NCI-H226 (cell line): ENCODE data around the gene SHH.
"Not testable (repeated sequence)": the region's sequence is repeated elsewhere in the genome, so short reads cannot be mapped to it uniquely, and the experiment has no call there.

Experiments
- DNase-seq: peaks from one replicate; pipeline ENCODE4 v3.0.0-alpha.2; 2015

The SHH gene

DNA sequence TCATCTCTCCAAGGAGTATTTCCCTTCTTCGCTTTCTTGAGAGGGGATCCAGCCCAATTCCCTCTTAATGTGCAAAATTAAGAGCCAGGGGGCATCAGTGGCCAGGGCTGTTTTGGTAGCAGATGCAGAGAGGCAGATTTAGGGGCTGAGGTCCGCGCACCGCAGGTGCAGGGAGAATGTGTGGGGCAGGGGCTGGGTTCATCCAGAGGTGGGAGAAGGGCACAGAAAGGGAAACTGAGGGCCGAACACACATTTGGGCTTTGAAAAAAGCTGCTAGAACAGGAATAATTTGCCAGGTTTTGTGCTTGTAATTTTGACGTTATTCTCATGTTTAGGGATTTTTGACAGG lies 6.5 kb upstream of the SHH start:
- DNase-seq = no peak

DNA sequence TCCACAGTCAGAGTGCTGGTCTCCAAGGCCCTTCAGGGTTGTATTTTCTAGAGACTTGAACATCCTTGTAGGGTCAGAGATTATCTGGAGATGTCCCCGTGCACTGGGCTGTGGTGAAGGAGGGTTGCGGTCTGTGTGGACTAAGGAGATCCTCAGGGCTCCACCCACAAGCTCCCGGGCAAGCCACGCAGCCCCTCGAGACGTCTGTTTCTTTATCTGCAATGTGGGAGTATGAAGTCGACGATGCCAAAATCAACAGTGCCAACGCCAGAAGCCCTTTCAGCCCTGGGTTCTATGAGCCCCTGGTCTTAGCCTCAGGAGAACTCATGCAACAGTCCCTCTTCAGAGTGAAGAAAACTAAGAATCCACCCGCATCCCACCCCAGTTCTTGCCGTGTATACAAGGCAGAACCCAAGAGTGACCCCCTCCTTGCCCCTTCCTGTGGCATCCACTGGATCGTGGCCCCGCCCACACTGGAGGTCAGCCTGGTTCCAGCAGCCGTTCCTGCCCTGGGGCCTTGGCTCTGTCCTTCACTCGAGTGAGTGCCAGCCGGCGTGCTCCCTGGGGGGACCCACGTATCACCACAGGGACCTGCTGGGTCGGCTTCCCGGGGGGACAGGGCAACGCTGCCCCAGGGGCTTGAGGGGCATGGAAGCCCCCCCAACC lies 6.0 kb upstream of the SHH start:
- DNase-seq = no peak

DNA sequence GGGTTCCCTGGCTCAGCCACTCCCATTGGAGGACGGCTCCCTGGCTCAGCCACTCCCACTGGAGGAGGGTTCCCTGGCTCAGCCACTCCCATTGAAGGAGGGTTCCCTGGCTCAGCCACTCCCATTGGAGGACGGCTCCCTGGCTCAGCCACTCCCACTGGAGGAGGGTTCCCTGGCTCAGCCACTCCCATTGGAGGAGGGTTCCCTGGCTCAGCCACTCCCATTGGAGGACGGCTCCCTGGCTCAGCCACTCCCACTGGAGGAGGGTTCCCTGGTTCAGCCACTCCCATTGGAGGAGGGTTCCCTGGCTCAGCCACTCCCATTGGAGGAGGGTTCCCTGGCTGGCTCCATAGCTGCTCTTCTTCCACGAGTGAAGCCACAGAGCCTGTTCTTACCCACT lies 5.3 kb upstream of the SHH start:
- not testable (repeated sequence) for DNase-seq

DNA sequence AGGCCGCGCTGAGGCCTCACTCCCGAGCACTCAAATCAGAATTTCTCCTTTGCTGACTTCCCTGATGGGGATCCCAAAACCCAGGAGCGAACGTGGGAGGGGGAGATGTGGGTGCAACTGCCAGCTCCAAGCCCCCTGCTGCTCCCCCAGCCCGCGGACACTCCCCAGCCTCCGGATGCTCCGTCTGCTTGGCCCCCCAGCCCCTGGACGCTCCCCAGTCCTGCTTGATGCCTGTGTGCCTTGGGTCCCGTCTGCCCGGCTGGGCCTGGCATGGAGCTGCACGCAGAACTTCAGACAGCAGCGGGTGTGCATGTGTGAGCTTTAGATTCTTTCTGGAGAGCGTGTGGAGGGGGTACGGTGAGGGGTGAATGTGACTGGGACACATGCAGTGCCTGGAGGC lies 4.7 kb upstream of the SHH start:
- DNase-seq = no peak

DNA sequence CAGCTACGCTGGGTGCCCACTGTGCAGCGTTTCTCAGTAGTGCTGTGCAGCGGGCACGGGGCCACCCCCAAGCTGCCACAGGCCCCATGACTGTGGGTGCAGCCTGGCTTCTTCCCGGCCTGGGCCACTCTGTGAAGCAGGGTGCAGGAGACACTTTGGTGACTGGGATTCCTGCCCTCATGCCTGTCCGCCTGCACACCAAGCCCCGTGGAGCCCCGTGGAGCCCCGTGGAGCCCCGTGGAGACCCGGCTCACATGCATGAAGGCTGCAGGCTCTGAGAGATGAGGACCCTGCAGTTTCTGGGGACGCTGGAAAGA lies 3.9 kb upstream of the SHH start:
- DNase-seq = no peak

DNA sequence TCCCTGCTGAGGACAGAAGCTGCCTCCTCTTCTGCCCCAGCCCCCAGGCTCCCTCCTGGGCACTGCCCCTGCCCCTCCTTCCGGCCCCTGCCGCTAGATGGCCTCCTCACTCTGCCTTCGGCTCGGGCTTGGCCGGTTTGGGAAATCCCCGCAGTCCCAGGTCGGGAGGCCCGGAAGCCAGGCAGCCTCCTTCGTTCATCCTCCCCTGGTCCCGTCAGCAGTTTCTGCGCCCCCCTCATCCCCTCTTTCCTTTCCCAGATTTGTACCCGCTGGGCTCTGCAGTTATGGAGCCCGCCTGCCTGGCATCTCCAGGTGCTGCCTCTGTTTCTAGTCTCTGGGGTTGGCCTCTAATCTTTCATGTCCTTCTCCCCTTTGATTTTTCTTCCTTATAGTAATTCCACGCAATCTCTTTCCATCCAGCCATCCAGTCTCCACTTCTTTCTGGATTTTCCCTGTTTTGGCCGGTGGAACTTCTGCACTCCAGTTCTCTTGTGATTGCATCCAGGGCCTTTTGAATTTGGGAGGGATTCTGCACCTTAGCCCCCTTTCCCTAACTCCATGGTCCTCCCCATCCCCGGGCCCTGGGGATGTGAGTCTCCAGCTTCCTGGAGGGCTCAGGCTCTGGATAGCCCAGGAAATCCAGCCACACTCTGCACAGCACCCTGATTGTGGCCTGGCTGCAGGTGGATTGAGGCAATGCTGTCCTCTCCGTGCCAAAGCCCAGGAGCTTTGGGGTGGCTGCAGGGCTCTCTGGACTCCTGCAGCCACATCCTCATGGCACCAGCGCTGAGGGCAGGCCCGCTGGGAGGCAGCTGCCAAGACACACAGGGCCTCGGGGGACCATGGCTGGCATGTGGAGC lies 3.3 kb upstream of the SHH start:
- peak; percentile 40 for DNase-seq

DNA sequence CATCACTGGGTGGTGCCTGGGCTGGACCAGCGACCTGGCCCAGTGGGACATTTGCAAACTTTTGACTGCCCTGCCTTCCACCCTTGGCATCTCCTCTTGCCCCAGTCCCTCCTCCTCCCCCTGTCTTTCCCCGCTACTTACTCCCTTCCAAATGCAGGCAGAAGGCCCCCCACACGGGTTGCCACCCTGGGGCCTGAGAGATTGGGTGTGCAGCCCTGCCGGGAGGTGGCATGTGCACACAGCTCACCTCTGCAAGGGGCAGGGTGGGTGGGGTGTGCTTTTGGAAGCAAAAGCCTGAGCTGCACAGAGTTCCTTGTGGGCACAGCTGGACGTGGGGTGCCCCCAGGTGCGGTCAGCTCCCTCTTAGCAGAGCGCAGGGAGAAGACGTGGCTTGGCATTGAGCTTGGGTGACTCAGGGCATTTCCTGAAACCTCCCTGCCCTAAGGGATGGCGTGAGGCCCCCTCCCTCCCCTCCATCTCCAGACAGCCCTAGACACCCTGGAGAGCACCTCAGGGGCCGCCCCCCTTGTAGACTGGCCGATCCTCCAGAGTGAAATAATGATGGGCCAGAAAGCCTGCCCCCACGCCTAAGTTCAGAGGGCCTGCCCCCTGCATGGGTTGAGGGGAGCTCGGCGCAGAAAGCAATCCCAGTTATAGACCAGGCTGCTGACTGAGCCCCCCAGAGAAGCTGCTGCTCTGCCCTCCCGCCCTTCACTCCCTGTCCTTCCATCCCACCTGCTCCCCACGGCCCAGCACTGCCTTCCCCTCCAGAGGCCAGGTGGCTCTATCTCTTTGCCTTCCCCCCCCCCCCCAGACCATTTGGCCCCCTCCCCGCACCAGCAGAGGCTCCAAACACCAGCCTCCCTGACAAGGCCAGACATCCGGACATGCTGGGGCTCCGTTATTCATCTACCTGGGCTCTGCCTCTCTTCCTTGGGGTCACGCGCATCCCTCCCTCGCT lies 2.3 kb upstream of the SHH start:
- DNase-seq = peak; percentile 9

DNA sequence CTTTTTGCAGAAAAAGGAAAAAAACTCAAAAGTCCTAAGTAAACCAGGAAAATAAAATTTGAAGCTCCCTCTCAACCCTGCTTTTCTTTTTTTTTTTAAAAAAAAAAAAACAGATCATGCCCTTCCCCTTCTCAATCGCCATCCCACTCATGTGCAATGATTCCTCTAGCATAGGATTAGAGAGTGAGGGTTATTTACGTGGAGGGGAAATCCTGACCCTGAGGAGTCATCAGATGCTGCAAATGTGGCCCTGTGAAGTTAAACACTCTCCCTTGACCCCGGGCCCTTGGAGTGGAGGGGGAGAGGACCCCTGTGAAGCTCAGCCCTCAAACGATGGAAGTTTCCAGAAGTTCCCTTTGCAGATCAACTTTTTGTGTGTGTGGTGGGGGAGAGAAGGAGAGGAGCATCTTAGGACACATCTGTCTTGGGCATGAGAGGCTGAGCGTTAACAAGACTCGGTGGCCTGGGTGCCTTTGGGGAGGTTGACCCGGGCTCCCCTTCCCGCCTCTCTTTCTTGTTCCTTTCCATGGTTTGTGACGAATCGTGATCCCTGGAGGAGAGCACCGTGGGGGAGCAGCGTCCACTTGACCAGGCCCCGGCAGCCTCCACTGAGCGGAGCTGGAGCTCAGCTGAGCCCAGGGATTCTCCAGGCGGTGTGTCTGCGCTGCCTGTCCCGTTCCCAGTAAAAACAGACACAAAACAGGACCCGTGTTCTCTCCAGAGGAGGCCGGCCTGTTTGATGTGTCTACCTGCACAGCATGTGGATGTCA lies 1.5 kb upstream of the SHH start:
- DNase-seq = no peak

DNA sequence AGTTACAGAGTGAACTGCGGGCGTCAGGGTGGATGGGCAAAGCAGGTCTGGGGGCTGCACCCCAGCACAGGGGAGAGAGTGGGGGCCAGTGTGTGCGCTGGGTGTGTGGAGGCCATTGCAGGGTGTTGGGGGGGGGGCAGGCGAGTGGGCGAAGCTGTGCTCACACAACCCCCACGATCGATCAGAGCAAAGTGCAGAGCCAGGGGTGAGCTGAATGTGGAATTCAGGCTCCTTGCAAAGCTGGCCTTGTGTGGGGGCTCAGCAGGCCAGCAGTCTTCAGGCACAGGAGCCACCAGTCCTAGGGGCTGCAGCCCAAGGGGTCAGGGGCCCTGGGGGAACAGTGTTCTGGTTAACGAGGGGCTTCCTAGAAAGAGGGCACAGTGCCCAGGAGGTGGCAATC lies 862 bp upstream of the SHH start:
- DNase-seq = no peak

DNA sequence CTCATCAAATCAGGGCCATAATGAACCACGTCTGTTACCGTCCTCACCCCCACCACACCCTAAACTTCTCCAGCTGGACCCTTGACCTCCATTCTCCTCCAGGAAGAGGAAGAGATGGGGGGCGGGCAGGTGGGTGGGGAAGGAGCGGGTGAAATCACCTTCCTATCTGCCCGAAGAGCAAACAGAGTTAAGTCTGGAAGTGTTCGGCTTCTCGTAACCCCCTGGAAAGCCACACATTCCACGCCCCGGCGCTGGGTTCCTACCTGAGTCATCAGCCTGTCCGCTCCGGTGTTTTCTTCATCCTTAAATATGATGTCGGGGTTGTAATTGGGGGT lies 736 bp downstream of the SHH start:
- DNase-seq = no peak

DNA sequence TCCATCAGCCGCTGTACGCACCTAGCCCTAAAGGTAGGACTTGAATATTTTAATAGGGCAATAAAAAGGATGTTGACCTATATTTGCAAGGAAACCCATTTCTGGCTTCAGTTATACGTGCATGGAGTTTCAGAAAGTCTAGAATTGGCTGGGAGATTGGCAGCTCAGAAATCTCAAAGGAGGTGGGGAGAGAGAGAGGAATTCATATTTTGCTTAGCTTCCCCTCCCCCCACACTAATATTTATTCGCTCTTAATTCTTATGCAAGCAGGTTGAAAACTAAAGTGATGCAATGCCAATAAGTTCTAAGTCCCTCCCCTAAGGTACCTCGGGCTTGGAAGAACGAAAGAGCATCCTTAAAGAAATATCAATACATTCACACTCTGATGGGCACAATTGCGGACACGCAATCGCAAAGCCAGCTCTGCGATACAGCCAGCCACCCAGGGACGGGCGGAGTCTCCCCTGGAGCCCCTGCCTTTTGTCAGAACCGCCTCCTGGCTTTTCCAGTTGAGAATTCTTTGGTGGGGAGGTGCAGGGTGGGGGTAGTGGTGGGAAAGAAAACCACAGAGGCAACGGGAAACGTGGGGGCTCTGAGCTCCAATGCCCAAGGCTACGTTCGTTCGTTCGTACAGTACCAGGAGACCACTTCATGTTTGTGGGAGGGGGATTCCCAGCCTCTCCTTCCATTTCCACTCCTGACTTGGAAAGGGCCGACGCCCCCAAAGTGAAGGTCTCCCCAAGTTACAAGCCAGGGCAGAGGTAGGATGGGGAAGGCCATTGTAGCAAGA lies 1.3 kb downstream of the SHH start:
- no peak for DNase-seq

DNA sequence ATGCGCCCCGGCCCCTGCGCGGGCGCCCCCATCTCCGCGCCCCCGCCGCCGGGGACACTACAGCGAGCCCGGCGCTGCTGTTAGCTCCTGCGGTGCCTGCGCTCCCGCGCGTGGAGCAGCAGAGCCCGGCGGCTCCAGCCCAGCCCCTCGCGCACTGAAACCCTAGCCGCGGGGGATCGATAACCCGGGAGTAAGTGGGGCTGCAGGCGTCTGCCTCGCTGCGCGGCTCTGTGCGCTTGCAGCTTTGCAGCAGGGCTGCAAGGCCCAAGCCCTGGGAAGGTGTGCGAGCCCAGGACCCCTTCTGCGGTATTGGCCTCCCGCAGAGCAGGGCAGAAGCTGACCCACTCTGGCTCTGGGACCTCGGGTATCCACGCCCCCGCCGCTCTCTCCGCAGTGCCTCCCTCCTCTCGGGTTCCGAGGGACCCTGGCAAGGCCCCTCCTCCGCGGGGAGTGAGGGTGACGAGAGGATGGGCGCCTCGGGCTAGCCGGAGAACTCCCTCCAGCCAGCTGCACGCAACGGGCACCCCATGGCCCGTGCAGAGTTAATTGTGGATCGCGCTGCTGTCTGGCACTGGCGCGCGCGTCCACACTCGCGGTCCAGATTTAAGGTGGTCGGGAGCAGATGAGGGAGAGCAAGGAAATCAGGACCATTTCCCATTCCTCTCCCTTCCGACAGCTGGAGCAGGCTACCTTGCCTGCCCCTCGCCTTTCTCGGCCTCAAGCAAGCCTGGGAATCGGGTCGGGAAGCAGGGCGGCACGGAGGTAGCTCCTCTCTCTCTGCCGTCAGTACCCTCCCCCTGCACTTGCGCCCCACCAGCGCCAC lies 2.1 kb downstream of the SHH start:
- no peak for DNase-seq

DNA sequence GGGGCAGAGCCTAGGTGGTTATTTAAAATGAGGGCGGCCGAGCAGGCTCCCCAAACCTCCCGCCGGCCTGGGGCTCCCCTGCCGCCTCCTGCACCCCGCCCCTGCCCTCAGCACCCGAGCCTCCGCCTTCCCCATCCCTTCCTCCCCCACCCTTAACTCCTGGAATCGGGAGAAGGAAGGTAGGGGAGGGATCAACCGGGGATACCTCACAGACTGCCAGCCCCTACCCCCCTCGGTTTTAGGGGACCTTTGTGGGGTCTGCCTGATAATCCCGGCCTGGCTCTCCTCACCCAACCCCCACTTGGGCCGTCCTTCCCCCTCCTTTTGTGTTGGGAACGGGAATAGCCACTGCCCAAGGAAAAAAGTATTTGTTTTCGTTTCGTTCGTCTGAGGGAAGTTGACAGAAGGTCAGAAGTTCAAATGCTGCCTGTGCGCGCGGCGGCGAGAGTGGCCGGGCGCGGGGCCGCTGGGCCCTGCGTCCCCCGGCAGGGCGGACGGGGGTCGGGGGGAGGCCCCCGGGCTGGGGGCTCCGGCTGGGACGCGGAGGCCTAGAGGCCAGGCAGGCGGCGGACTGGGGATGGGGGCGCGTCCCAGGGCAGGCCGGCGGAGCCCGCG lies 2.8 kb downstream of the SHH start:
- DNase-seq = no peak

DNA sequence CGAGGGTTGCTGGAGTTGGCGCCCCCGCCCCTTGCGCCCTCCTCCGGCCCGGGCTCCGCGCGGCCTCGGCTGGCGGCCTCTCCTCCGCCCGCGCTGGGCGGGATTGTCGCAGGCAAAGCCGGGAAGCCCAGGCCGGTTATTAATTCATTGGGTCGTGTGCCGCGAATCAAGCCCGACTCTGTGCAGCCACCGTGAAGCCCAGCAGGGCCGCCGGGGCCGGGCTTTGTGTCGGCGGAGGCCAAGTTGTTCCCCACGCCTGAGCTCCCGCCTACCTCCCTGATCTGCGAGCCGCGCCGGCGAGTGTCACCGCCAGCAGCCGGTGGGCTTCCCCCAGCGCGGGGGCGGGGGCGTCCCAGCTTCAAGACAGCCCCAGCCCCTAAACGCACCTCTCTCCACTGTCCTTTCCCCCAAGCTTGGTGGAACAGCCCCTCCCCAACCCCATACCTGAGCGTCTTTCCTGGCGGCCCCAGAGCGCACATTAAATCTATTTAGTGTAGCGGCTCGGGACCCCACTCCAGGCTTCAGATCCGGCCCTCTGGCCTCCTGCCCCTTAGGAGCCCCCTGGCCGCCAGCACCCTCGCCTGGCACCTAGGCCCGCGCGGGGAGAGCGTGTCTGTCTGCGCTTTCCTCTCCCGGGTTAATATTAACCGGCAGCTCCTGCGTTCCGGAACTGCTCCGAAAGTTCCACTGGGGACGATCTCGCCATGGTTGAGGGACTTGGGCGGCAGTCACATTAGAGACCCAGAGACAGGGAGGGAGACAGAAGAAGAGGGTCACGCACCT lies 3.5 kb downstream of the SHH start:
- no peak for DNase-seq

DNA sequence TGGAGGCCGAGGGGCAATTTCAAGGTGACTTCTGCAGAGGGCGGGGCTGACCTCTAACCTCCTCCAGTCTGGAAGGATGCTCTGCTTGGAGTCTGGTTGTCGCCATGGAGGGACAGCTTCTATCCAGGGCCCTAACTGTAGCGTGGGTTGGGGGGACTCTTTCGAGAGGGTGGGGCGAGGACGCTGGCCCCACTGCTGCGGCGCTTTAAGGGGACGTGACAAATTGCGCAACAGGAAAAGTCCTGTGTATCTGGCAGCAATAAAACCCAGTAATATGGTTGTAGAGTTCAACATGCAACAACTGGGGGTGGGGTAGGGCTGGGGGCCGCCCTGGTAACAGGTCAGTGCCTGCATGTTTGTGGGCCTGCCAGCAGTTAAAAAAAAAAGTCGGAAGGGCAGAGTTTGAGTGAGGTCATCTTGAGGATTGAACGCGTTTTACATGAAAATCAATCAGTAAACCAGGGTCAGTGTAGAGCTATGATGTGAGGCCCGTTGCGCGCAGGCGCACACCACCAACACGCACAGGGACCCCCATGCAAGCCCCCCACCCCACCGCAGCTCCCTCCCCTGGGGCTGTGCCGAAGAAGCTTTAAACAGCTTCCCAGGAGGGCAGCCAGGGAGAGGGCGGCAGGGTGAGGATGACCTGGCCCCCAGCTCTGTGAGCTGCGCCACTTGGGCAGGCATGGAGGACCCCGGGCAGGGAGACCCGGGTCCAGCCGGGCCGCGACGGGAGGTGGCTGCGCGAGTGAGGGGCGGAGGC lies 4.3 kb downstream of the SHH start:
- DNase-seq = no peak

DNA sequence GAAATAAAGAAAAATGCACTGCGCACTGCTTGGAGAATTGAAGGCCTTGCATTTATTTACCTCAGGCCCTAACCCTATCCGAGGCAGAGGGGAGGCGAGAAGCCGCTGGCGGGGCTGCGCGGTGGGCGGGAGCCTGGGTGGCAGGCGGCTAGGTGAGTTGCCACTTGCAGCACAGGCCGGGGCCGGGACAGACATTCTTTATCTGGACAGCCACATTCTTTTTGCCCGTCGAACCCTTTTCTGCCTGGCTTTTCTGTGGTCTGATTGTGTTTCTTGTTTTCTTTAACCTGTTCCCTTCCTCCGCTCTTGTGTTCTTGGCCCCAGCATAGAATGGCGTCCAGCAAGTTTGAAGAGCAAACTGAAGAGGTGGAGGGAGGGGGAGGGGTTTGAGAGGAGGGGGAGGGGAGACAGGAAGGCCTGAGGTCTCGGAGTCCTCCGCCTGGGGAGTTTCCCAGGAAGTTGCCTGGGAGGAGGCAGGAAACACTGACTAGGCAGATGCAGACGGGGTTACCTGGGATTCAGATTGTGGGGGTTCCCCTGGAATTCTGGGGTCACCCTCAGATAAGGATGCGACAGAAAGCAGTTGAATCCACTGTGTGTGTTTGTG lies 5.1 kb downstream of the SHH start:
- no peak for DNase-seq

DNA sequence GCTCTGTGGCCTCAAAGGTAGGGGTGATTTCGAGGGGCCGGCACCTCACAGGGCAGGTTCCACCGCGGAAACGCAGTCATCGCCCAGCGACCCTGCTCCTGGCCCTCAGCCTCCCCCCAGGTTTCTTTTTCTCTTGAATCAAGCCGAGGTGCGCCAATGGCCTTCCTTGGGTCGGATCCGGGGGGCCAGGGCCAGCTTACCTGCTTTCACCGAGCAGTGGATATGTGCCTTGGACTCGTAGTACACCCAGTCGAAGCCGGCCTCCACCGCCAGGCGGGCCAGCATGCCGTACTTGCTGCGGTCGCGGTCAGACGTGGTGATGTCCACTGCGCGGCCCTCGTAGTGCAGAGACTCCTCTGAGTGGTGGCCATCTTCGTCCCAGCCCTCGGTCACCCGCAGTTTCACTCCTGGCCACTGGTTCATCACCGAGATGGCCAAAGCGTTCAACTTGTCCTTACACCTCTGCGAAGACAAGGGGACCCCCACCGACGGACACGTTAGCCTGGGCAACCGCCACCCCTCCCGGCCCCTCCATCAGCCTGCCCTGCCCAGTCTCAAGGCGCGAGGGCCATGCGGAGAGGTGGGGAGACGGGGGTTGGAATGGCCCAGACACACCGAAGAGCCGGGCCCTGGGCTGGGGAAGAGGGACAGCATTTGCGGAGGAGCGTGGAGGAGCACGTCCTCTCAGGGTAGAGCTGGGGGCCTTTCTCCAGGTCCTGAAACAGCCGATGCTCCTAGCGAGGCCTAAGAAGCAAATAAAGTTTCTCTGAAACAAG lies 6.0 kb downstream of the SHH start:
- no peak for DNase-seq

DNA sequence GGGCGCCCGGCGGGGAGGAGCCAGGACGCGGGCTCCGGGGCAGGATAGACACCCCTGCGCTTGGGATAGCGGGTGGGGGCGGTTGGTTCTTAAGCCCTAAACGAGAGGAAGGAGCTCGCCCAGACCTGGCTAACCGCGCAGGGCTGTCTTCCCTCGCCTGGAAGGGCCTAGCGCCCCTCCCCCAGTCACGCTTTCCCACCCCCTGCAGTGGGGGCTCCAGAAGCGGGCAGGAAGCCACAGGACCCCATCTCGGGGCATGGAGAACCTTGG lies 6.5 kb downstream of the SHH start:
- DNase-seq = no peak
